Measurements from ENCODE around the gene NPC1.

The NPC1 gene

DNA sequence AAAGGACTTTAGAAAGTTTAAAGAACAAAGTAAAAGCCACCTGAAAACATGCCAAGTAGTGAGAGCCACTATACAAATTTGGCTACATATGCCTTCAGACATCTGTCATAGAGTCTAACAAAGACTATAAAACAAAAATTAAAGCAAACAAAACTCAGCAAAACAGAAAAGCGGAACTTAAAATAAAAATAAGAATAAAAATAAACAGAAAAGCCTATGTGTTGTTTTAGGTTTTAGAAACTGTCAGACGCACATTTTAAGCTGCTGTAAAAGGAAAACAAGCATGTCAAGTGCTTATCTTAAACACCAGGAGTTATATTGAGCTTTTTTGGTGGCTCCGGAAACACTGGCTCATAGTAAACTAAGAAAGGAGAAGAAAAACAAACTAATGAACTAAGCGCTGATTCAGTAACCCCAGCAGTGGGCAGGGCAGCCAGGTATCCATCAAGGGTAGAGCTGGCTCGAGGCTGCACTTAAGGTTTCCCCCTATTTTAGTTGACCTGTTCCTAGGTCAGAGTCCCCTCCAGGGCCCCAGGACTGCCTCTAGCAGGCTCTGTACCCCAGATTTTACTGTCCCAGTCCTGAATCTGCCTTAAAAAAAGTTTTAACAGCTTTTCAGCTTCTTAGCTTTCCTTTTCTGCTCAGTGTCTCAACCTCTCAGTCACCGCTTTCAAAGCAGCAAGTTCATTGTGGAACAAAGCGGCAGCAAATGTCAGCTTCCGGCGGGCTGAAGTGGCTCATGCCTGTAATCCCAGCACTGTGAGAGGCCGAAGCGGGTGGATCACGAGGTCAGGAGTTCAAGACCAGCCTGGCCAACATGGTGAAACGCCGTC is 98.4 kb downstream of the NPC1 start:
- DNase-seq (ENCODE audit: low read depth), result peak; percentile 45

DNA sequence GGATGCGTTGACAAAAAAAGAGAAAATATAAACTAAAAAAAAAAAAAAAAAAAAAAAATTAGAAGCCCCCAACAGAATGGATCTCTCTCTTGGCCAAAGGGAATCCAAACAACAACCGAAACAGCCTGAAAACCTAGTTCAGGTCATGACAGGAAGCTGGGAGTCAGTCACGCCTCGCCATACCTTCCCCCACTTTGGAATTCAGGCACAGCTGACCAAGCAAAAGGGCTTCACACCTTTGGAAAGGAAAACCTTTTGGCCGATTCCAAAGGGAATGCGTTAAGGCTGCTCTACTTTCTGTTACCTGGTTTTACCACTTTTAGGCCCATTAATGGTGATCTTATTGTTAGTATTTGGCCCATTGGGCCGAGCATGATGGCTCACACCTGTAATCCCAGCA is 100.9 kb downstream of the NPC1 start:
- no peak for DNase-seq (ENCODE audit: low read depth)

GRCh38 chr18:23484561-23485182 is 101.6 kb downstream of the NPC1 start:
- no peak for DNase-seq (ENCODE audit: low read depth)

Measured in iris pigment epithelial cell (primary cell).